ENCODE measurements around the gene WLS.
"Not testable (repeated sequence)": the region's sequence is repeated elsewhere in the genome, so short reads cannot be mapped to it uniquely, and the experiment has no call there.

The WLS gene

GRCh38 chr1:68232289-68233148, at the start of gene WLS:
Gene WLS (minus strand): TSS chr1:68232523. CDS start chr1:68232299, 224 bp downstream.
- DNase-seq (ENCODE audit: low read depth in 2 of 2): no peak

- no peak for DNase-seq (ENCODE audit: low read depth in 2 of 2)
Measured at GRCh38 chr1:68280286-68280685, 48.0 kb upstream of the WLS start.

GRCh38 chr1:68279846-68280245, 47.5 kb upstream of the WLS start:
- no peak for DNase-seq (ENCODE audit: low read depth in 2 of 2)

GRCh38 chr1:68278221-68278620, 45.9 kb upstream of the WLS start:
- DNase-seq (ENCODE audit: low read depth in 2 of 2): no peak

- DNase-seq (ENCODE audit: low read depth in 2 of 2): no peak
Measured at GRCh38 chr1:68276448-68276847, 44.1 kb upstream of the WLS start.

GRCh38 chr1:68273530-68273929, 41.2 kb upstream of the WLS start:
- DNase-seq (ENCODE audit: low read depth in 2 of 2): no peak

GRCh38 chr1:68271596-68271995, 39.3 kb upstream of the WLS start:
- no peak for DNase-seq (ENCODE audit: low read depth in 2 of 2)

- DNase-seq (ENCODE audit: low read depth in 2 of 2): no peak
Measured at GRCh38 chr1:68270951-68271350, 38.6 kb upstream of the WLS start.

GRCh38 chr1:68269637-68270430, 37.5 kb upstream of the WLS start:
- no peak for DNase-seq (ENCODE audit: low read depth in 2 of 2)

- no peak for DNase-seq (ENCODE audit: low read depth in 2 of 2)
Measured at GRCh38 chr1:68268896-68269483, 36.7 kb upstream of the WLS start.

GRCh38 chr1:68256824-68257223, 24.5 kb upstream of the WLS start:
- DNase-seq (ENCODE audit: low read depth in 2 of 2): not testable (repeated sequence)

GRCh38 chr1:68255301-68255700, 23.0 kb upstream of the WLS start:
- DNase-seq (ENCODE audit: low read depth in 2 of 2): no peak

GRCh38 chr1:68254667-68255226, 22.4 kb upstream of the WLS start:
- no peak for DNase-seq (ENCODE audit: low read depth in 2 of 2)

GRCh38 chr1:68237040-68237439, 4.7 kb upstream of the WLS start:
- DNase-seq (ENCODE audit: low read depth in 2 of 2): no peak

GRCh38 chr1:68234094-68234493, 1.8 kb upstream of the WLS start:
- no peak for DNase-seq (ENCODE audit: low read depth in 2 of 2)

GRCh38 chr1:68233202-68233601, 879 bp upstream of the WLS start:
- DNase-seq (ENCODE audit: low read depth in 2 of 2): no peak

- no peak for DNase-seq (ENCODE audit: low read depth in 2 of 2)
Measured at GRCh38 chr1:68231627-68232288, 565 bp downstream of the WLS start.

GRCh38 chr1:68230901-68231626, 1.3 kb downstream of the WLS start:
- DNase-seq (ENCODE audit: low read depth in 2 of 2): no peak

- no peak for DNase-seq (ENCODE audit: low read depth in 2 of 2)
Measured at GRCh38 chr1:68230484-68230802, 1.9 kb downstream of the WLS start.

GRCh38 chr1:68229650-68230483, 2.5 kb downstream of the WLS start:
- DNase-seq (ENCODE audit: low read depth in 2 of 2): no peak

Data from activated CD4-positive, alpha-beta T cell treated with anti-CD3 and anti-CD28 coated beads for 24 hours (primary cell).